ENCODE measurements around the gene ATP1B1.
"Not testable (repeated sequence)": the region's sequence is repeated elsewhere in the genome, so short reads cannot be mapped to it uniquely, and the experiment has no call there.

The ATP1B1 gene

GRCh38 chr1:169144941-169145626 lies 38.6 kb downstream of the ATP1B1 start:
- no peak for DNase-seq

- no peak for DNase-seq
Observed at GRCh38 chr1:169146576-169147214, 40.2 kb downstream of the ATP1B1 start.

- DNase-seq = no peak
Observed at GRCh38 chr1:169148472-169149252, 42.2 kb downstream of the ATP1B1 start.

- DNase-seq = no peak
Observed at GRCh38 chr1:169149555-169150286, 43.2 kb downstream of the ATP1B1 start.

GRCh38 chr1:169150641-169151337 lies 44.3 kb downstream of the ATP1B1 start:
- no peak for DNase-seq

- DNase-seq = no peak
Observed at GRCh38 chr1:169151338-169151837, 44.9 kb downstream of the ATP1B1 start.

- DNase-seq = no peak
Observed at GRCh38 chr1:169155675-169156074, 49.2 kb downstream of the ATP1B1 start.

- DNase-seq = no peak
Observed at GRCh38 chr1:169156580-169156979, 50.1 kb downstream of the ATP1B1 start.

GRCh38 chr1:169160845-169161495 lies 54.5 kb downstream of the ATP1B1 start:
- DNase-seq = no peak

- no peak for DNase-seq
Observed at GRCh38 chr1:169161496-169162194, 55.2 kb downstream of the ATP1B1 start.

GRCh38 chr1:169163059-169163458 lies 56.6 kb downstream of the ATP1B1 start:
- DNase-seq = no peak

- no peak for DNase-seq
Observed at GRCh38 chr1:169175461-169175860, 69.0 kb downstream of the ATP1B1 start.

GRCh38 chr1:169179431-169179830 lies 72.9 kb downstream of the ATP1B1 start:
- not testable (repeated sequence) for DNase-seq

- DNase-seq = no peak
Observed at GRCh38 chr1:169180174-169180573, 73.7 kb downstream of the ATP1B1 start.
